H1 (cell line): ENCODE data around the gene CEACAM20.

Source experiments
- CTCF ChIP-seq, 3 experiments: IDR thresholded peaks; 1 replicate in 2 of 3; 2 replicates in 1 of 3; pipeline versions ENCODE4 v1.5.1 to v1.6.1; 2011; ENCODE audit warnings: low read length in 3 of 3, mild to moderate bottlenecking in 3 of 3, inconsistent platforms in 2 of 3, low read depth in 1 of 3, moderate library complexity in 1 of 3; ENCODE audit not compliant: insufficient read depth in 1 of 3; ENCODE audit errors: control extremely low read depth in 1 of 3
- GABPA ChIP-seq: IDR thresholded peaks from 2 replicates; pipeline ENCODE4 v1.6.1; 2011; ENCODE audit warnings: mild to moderate bottlenecking, low read length, moderate library complexity, borderline replicate concordance; ENCODE audit not compliant: insufficient read depth
- GTF2F1 ChIP-seq: IDR thresholded peaks from 2 replicates; pipeline ENCODE4 v1.6.1; 2012; ENCODE audit warnings: low read depth, low read length, improper control_type of control experiment, borderline replicate concordance
- POLR2A ChIP-seq, 2 experiments: IDR thresholded peaks; 1 replicate in 1 of 2; 2 replicates in 1 of 2; pipeline ENCODE4 v1.6.1; 2011; ENCODE audit warnings: low read depth in 2 of 2, low read length in 2 of 2, mild to moderate bottlenecking in 2 of 2; ENCODE audit errors: control extremely low read depth in 1 of 2
- RAD21 ChIP-seq, 2 experiments: IDR thresholded peaks in 1 of 2; conservative IDR thresholded peaks in 1 of 2; 2 replicates each; pipeline ENCODE4 v1.6.1; 2011; ENCODE audit warnings: low read depth in 2 of 2, low read length in 2 of 2, improper control_type of control experiment in 1 of 2, inconsistent platforms in 1 of 2, mild to moderate bottlenecking in 1 of 2, moderate library complexity in 1 of 2
- RFX5 ChIP-seq: IDR thresholded peaks from 2 replicates; pipeline ENCODE4 v1.6.1; 2011; ENCODE audit warnings: low read depth, low read length, improper control_type of control experiment, borderline replicate concordance
- SP1 ChIP-seq: IDR thresholded peaks from 2 replicates; pipeline ENCODE4 v1.6.1; 2011; ENCODE audit warnings: low read depth, low read length
- SUZ12 ChIP-seq: fragments of 200-600 bp; sonication (generic); IDR thresholded peaks from 2 replicates; pipeline ENCODE4 v1.6.1; 2012; ENCODE audit warnings: mild to moderate bottlenecking, inconsistent platforms, low read length, moderate library complexity, mixed read lengths
- TAF1 ChIP-seq: IDR thresholded peaks from 2 replicates; pipeline ENCODE4 v1.6.1; 2011; ENCODE audit warnings: mild to moderate bottlenecking, low read depth, low read length
- TEAD4 ChIP-seq: IDR thresholded peaks from 2 replicates; pipeline ENCODE4 v1.6.1; 2012; ENCODE audit warnings: low read depth, low read length, inconsistent platforms, mixed read lengths

- TF ChIP-seq SUZ12 (no peak), TEAD4 (no peak), TAF1 (peak; percentile 75), CTCF (IDR thresholded peaks at IDR 0.05; ENCODE audit: control extremely low read depth in 1 of 3, insufficient read depth in 1 of 3, low read depth in 1 of 3, low read length in 3 of 3) (peak in 2 of 3 experiments; percentile 6 to 37; a peak in 1 of 4 replicates), GTF2F1 (no peak), POLR2A (IDR thresholded peaks at IDR 0.05; ENCODE audit: control extremely low read depth in 1 of 2, low read depth in 2 of 2, low read length in 2 of 2) (peak; percentile 57 to 62), RFX5 (no peak), RAD21 (IDR thresholded peaks at IDR 0.05 in 1 of 2, conservative IDR thresholded peaks at IDR 0.05 in 1 of 2; ENCODE audit: low read depth in 2 of 2, low read length in 2 of 2) (peak in 1 of 2 experiments; percentile 21; a peak in 1 of 4 replicates), GABPA (peak; percentile 73; the same call in 1 of the 2 replicates), SP1 (no peak)
These were observed 29.2 kb downstream of the CEACAM20 start, which contains the start of gene ZNF180 for GRCh38 chr19:44499962-44500949.
